PC-9 (cell line): Measurements from ENCODE around the gene SPINK4. TPM values are rescaled to one million over a fixed set of nuclear protein-coding genes. Genes with fewer than 3 reads are reported as not detected.
A peak's percentile ranks its signal among the peaks of the same experiment; 100 is the strongest.

ENCODE experiments used
- BruUV-seq: library from RNA; stranded (reverse); fragments of 400-500 nt; replicated peaks from 2 replicates; lab custom pipeline; 2021; lab: Mats Ljungman, UMichigan
- CTCF ChIA-PET: fragments of 300-600 bp; sonication (Branson Sonifier 250); formaldehyde crosslinking; loops from one replicate; lab custom pipeline; 2022; ENCODE audit warnings: antibody characterized with exemption; lab: Charles Lee
- POLR2A ChIA-PET: fragments of 300-600 bp; sonication (Branson Sonifier 250); formaldehyde crosslinking; loops from one replicate; lab custom pipeline; 2022; ENCODE audit warnings: antibody characterized with exemption; ENCODE audit not compliant: unreplicated experiment; lab: Charles Lee
- DNase-seq, 2 experiments: peaks; one replicate each; pipeline versions ENCODE4 v3.0.0 to v3.0.0-alpha.2; 2015 to 2022; ENCODE audit warnings: mixed read lengths in 1 of 2
- H2AFZ ChIP-seq: fragments of 200-600 bp; sonication (generic); 2 replicates; pipeline ENCODE4 v1.8.1; 2017; ENCODE audit warnings: antibody characterized with exemption
- H3F3A ChIP-seq: fragments of 200-600 bp; sonication (generic); 2 replicates; pipeline ENCODE4 v1.8.1; 2017; ENCODE audit warnings: antibody characterized with exemption, mild to moderate bottlenecking, low read depth; ENCODE audit not compliant: insufficient read depth
- H3K27ac ChIP-seq: fragments of 200-600 bp; sonication (generic); 2 replicates; pipeline ENCODE4 v1.6.1; 2016; ENCODE audit warnings: mixed run types
- H3K27me3 ChIP-seq: fragments of 200-600 bp; sonication (generic); 2 replicates; pipeline ENCODE4 v1.6.1; 2016; ENCODE audit warnings: low read depth, mixed run types; ENCODE audit not compliant: insufficient read depth
- H3K36me3 ChIP-seq: fragments of 200-600 bp; sonication (generic); 2 replicates; pipeline ENCODE4 v1.6.1; 2016; ENCODE audit warnings: low read depth, mixed run types
- H3K4me1 ChIP-seq: fragments of 200-600 bp; sonication (generic); replicated peaks from 2 replicates; pipeline ENCODE4 v1.6.1; 2016; ENCODE audit warnings: mixed run types; ENCODE audit not compliant: insufficient read depth
- H3K4me2 ChIP-seq: fragments of 200-600 bp; sonication (generic); 2 replicates; pipeline ENCODE4 v1.6.1; 2017; ENCODE audit warnings: mixed run types
- H3K4me3 ChIP-seq: fragments of 200-600 bp; sonication (generic); 2 replicates; pipeline ENCODE4 v1.6.1; 2016; ENCODE audit warnings: mixed run types
- H3K79me2 ChIP-seq: fragments of 200-600 bp; sonication (generic); 2 replicates; pipeline ENCODE4 v1.6.1; 2017; ENCODE audit warnings: low read depth, mixed run types
- H3K9me2 ChIP-seq: fragments of 200-600 bp; sonication (generic); 2 replicates; pipeline ENCODE4 v1.8.1; 2017; ENCODE audit warnings: mild to moderate bottlenecking; ENCODE audit not compliant: insufficient read depth
- H3K9me3 ChIP-seq: fragments of 200-600 bp; sonication (generic); 2 replicates; pipeline ENCODE4 v1.8.1; 2016; ENCODE audit warnings: low read depth; ENCODE audit not compliant: insufficient read depth
- H4K20me1 ChIP-seq: fragments of 200-600 bp; sonication (generic); 2 replicates; pipeline ENCODE4 v1.8.1; 2017; ENCODE audit not compliant: insufficient read depth
- EZH2 ChIP-seq: fragments of 200-600 bp; sonication (generic); IDR thresholded peaks from 2 replicates; pipeline ENCODE4 v1.8.0; 2017; ENCODE audit warnings: antibody characterized with exemption, low read depth
- intact Hi-C: fragments of 100-400 bp; cut with micrococcal nuclease; formaldehyde crosslinking; loops from one replicate; pipeline ENCODE4 v1.10.0; 2022; ENCODE audit not compliant: unreplicated experiment
- total RNA-seq: library from RNA; stranded (reverse); gene quantifications from 2 replicates; pipeline ENCODE4 v1.2.3, GENCODE V29; 2021
- TF ChIP-seq, protein P1 (sequence below): fragments of 200-600 bp; sonication (generic); conservative IDR thresholded peaks from 2 replicates; pipeline ENCODE4 v1.6.1; 2017; ENCODE audit warnings: mixed run types, antibody characterized with exemption, mild to moderate bottlenecking, moderate library complexity

SPINK4 gene
- total RNA-seq, 1 experiment from 2014 or later: not detected

DNA sequence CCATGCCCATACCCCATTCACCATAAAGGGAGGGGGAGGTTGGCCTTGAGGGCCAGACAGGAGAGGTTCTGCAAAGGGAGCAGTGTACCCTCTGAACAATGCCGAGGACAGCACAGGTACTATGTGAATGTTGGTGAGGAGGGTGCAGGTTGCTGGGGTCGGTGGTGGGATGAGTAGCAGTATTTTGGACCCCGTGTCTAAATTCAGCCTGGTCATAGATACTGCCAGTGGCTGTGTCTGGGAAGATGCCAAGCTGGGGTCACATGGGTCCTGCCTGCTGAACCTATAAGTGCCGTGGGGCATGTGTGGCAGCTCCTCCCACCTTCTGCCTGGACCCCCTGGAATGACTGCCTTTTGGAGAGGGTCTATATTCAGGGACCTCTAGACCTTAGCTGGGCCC, 11.4 kb upstream of the SPINK4 start:
- H3K4me2 ChIP-seq: peak overlapping the region; percentile 64; the same call in 1 of the 2 replicates
- no peaks in the 10 kb centered on the region for H3K36me3 ChIP-seq

DNA sequence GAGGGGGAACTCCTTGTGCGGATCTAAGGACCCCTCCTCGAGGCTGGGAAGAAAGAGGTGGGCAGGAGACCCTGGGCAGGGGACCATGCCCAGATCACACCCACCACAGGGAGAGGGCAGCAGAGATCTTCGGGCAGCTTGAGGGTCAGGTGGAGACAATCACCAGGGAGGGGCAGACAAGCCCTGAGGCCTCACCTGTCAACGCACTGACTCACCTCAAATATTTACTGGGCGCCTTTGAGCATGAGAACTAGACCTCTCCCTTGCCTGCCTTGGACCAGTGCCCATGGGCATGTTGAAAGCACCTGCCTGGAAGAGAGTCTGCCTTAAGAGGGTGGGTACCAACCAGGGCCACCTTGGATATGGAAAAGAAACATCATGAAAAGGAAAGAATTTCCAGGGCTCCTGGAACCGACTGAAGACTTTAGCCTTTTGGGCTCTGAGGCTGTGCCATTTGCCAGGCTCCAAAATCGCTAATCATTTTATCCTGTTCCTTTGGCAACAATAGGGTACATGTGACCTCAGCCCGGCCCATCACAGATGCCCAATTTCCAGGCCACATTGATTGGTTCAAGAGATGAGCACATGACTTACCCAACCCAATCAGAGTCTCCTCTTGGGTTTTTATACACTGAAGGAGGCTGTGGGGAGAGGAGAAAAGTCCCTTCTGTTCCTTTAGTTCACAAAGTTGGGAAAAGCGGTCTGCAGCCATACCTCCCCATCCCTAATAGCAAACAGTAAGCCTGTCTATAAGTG, 10.4 kb upstream of the SPINK4 start:
- no TSS peak for BruUV-seq
- peak overlapping the region; percentile 26; the same call in 1 of the 2 replicates for H3K27ac ChIP-seq
- H4K20me1 ChIP-seq: no peaks in the 10 kb centered on the region
- H3K4me3 ChIP-seq: no peak overlapping the region
- H3K36me3 ChIP-seq: no peaks in the 10 kb centered on the region
- TF ChIP-seq, protein P1, sequence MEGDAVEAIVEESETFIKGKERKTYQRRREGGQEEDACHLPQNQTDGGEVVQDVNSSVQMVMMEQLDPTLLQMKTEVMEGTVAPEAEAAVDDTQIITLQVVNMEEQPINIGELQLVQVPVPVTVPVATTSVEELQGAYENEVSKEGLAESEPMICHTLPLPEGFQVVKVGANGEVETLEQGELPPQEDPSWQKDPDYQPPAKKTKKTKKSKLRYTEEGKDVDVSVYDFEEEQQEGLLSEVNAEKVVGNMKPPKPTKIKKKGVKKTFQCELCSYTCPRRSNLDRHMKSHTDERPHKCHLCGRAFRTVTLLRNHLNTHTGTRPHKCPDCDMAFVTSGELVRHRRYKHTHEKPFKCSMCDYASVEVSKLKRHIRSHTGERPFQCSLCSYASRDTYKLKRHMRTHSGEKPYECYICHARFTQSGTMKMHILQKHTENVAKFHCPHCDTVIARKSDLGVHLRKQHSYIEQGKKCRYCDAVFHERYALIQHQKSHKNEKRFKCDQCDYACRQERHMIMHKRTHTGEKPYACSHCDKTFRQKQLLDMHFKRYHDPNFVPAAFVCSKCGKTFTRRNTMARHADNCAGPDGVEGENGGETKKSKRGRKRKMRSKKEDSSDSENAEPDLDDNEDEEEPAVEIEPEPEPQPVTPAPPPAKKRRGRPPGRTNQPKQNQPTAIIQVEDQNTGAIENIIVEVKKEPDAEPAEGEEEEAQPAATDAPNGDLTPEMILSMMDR: peak; percentile 78
- TF ChIP-seq EZH2: no peak
- intact Hi-C loops: loop anchor here (1.0 to 10.0 kb wide), 10 partner anchors 35 to 647 kb away; partner anchors contain the start of genes APTX, BAG1, NFX1 and UBE2R2
- no peaks in the 10 kb centered on the region for H3K79me2 ChIP-seq
- peaks cover 30% of the 10 kb centered on the region; the same call in 1 of the 2 replicates for H3F3A ChIP-seq
- no peak overlapping the region for H2AFZ ChIP-seq
- CTCF ChIA-PET: no interaction called here
- H3K9me3 ChIP-seq: no peaks in the 10 kb centered on the region
- peak; percentile 90 for DNase-seq
- peak overlapping the region; percentile 64 for H3K4me2 ChIP-seq
- POLR2A ChIA-PET: no interaction called here
- no peaks in the 10 kb centered on the region for H3K27me3 ChIP-seq
- peaks cover 66% of the 10 kb centered on the region for H3K4me1 ChIP-seq
- H3K9me2 ChIP-seq: no peaks in the 10 kb centered on the region

More for the DNA sequence above, 11.4 kb upstream of the SPINK4 start:
- no peak for DNase-seq
- Histone ChIP-seq H3K27me3 (no peaks in the 10 kb centered on the region), H3K9me3 (no peaks in the 10 kb centered on the region), H3K27ac (no peak overlapping the region), H3K4me3 (no peak overlapping the region), H3K9me2 (no peaks in the 10 kb centered on the region), H3K79me2 (no peaks in the 10 kb centered on the region), H3F3A (peaks cover 26% of the 10 kb centered on the region; the same call in 1 of the 2 replicates), H3K4me1 (peaks cover 56% of the 10 kb centered on the region), H2AFZ (no peak overlapping the region), H4K20me1 (no peaks in the 10 kb centered on the region)
- intact Hi-C loops: loop anchor here (1.0 to 10.0 kb wide), 7 partner anchors 36 to 646 kb away; partner anchors contain the start of genes APTX, BAG1 and NFX1
- TF ChIP-seq, protein P1: no peak
- no peak for TF ChIP-seq EZH2
- POLR2A ChIA-PET: no interaction called here
- CTCF ChIA-PET: no interaction called here
- no TSS peak for BruUV-seq

DNA sequence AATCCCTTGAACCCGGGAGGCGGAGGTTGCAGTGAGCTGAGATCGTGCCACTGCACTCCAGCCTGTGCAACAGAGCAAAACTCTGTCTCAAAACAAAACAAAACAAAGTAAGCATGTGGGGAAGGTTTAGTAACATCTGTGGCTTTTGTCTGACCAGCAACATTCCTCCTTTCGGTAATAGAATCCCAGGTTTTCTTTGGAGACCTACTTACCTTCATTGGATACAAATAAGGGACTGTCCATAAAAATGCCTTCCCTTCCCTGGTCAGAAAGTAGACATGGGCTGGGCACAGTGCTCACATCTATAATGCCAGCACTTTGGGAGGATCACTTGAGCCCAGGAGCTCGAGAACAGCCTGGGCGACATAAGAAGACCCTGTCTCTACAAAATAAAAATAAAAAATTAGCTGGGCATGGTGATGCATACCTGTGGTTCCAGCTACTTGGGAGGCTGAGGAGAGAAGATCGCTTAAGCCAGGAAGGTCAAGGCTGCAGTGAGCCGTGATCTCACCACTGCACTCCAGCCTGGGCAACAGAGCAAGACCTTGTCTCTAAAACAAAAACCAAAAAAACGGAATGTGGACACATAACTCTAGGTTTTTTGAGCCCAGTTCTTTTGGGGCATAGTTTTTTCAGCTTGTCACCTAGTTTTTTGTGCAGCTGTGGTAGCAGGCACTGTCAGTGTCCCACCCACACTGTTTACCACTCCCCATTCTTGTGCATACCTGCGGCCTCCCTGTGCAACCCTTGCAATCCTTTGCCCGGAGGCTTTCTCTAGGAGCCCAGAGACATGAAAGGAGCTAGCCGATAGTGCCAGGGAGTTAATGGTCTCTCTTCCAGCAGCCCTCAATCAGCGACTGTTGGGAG, 9.0 kb upstream of the SPINK4 start:
- Histone ChIP-seq H3F3A (peaks cover 33% of the 10 kb centered on the region; the same call in 1 of the 2 replicates), H3K4me2 (peak overlapping the region; percentile 64), H3K79me2 (no peaks in the 10 kb centered on the region), H3K9me3 (no peaks in the 10 kb centered on the region), H3K27ac (peak overlapping the region; percentile 62), H3K27me3 (no peaks in the 10 kb centered on the region), H3K4me1 (peaks cover 67% of the 10 kb centered on the region), H3K36me3 (no peaks in the 10 kb centered on the region), H2AFZ (no peak overlapping the region), H4K20me1 (no peaks in the 10 kb centered on the region), H3K4me3 (no peak overlapping the region), H3K9me2 (no peaks in the 10 kb centered on the region)
- POLR2A ChIA-PET: interaction anchor here (0.5 to 0.6 kb wide), 3 partner anchors 34 to 243 kb away, joined by 4 to 7 read pairs (median 4); partner anchors contain the start of genes BAG1, CHMP5 and NOL6
- TF ChIP-seq, protein P1: no peak
- TF ChIP-seq EZH2: no peak
- DNase-seq: peak; percentile 70 to 86
- BruUV-seq: no TSS peak
- CTCF ChIA-PET: interaction anchor here (0.6 kb wide), 2 partner anchors 160 to 212 kb away, joined by 3 read pairs; no protein-coding TSS in a partner anchor
- intact Hi-C loops: loop anchor here (2.0 to 10.0 kb wide), 3 partner anchors 160 to 584 kb away; partner anchors contain the start of gene UBE2R2
